Upper lobe of left lung (tissue), 6 donors: ENCODE measurements around the gene CASP14. TPM values are rescaled to one million over a fixed set of nuclear protein-coding genes. Genes with fewer than 3 reads are reported as not detected.
"Not testable (repeated sequence)": the region's sequence is repeated elsewhere in the genome, so short reads cannot be mapped to it uniquely, and the experiment has no call there.

Experiments used
- ATAC-seq, 2 donors: fragments of 200-7000 bp; cut with Tn5 transposase; one replicate each; pipeline ENCODE4 v1.9.1; 2022; ENCODE audit warnings: mild to moderate bottlenecking in 2 of 2, moderate library complexity in 2 of 2; ENCODE audit not compliant: low FRiP score in 2 of 2
- DNase-seq, 2 donors: peaks; one replicate each; pipeline ENCODE4 v3.0.0-alpha.2; 2019 to 2020
- H3K27ac ChIP-seq, 4 donors: fragments of 200-600 bp; sonication (generic); one replicate each; pipeline ENCODE4 v1.5.1; 2016 to 2019
- H3K27me3 ChIP-seq, 4 donors: fragments of 200-600 bp; sonication (generic); one replicate each; pipeline ENCODE4 v1.5.1; 2017 to 2019
- H3K36me3 ChIP-seq, 4 donors: fragments of 200-600 bp; sonication (generic); one replicate each; pipeline ENCODE4 v1.5.1; 2016 to 2019
- H3K4me1 ChIP-seq, 4 donors: fragments of 200-600 bp; sonication (generic); one replicate each; pipeline ENCODE4 v1.5.1; 2018 to 2019
- H3K4me3 ChIP-seq, 4 donors: fragments of 200-600 bp; sonication (generic); one replicate each; pipeline ENCODE4 v1.5.1; 2017 to 2019; ENCODE audit warnings: mild to moderate bottlenecking in 2 of 4, moderate library complexity in 1 of 4
- H3K9me3 ChIP-seq, 4 donors: fragments of 200-600 bp; sonication (generic); one replicate each; pipeline ENCODE4 v1.5.1; 2018 to 2019
- EP300 ChIP-seq, 4 donors: sonication (generic); formaldehyde crosslinking; IDR thresholded peaks; one replicate each; pipeline ENCODE4 v1.5.1; 2017; ENCODE audit warnings: antibody characterized with exemption in 4 of 4, control low read depth in 2 of 4
- POLR2A ChIP-seq, 4 donors: fragments of 450-650 bp; IDR thresholded peaks; one replicate each; pipeline ENCODE4 v1.5.1; 2016 to 2017; ENCODE audit warnings: antibody characterized with exemption in 4 of 4, mild to moderate bottlenecking in 2 of 4
- POLR2AphosphoS5 ChIP-seq, 2 donors: sonication (generic); formaldehyde crosslinking; IDR thresholded peaks; one replicate each; pipeline ENCODE4 v1.5.1; 2017; ENCODE audit warnings: antibody characterized with exemption in 2 of 2
- WGBS, 2 donors: methylation state at CpG; one replicate each; pipeline ENCODE4 v1.1.5; 2017 to 2018; 5-methylcytosine and 5-hydroxymethylcytosine counted together
- total RNA-seq, 6 donors: library from RNA; depleted of rRNA in 4 of 6; stranded (reverse); fragments of >200 nt in 4 of 6; gene quantifications; one replicate each; pipeline versions ENCODE4 v1.1.0 to v1.2.1, GENCODE V29; 2016 to 2021
- TF ChIP-seq, protein P1 (sequence below), 6 experiments: fragments of 450-650 bp in 4 of 6; fragments of 200-600 bp in 2 of 6; sonication (generic) in 2 of 6; IDR thresholded peaks; one replicate each; pipeline ENCODE4 v1.5.1; 2016 to 2019; ENCODE audit warnings: antibody characterized with exemption in 6 of 6
- donor health status: DM: no; HTN: no; CAD: no; lungs with moderate emphysema.
- donor health status: DM: no; HTN: yes; CAD: no; lungs with severe emphysema.

CASP14 gene
- total RNA-seq, 6 donors from 2014 or later, result not detected

DNA sequence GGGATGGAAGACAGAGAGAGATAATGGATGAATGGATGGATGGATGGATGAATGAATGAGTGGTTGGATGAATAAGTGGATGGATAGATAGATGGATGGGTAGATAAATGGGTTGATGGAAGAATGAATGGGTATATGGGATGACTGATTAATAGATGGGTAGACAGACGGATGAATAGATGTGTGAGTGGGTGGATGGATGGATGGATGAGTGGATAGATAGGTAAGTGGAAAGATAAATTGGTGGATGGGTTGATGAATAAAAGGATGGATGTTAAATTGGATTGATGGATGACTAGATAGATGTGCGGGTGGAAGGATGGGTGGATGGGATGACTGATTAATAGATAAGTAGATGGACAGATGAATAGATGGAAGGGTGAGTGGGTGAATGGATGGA is 1.4 kb downstream of the CASP14 start:
- ATAC-seq, result no peak
- Histone ChIP-seq H3K4me3 (no peak overlapping the region), H3K27ac (no peak overlapping the region), H3K27me3 (no peaks in the 10 kb centered on the region), H3K4me1 (no peaks in the 10 kb centered on the region), H3K9me3 (no peaks in the 10 kb centered on the region), H3K36me3 (no peaks in the 10 kb centered on the region)
- no peak for DNase-seq
- WGBS, 2 donors, result 92% methylated on average over 2 of the region's 2 CpGs
- TF ChIP-seq, protein P1, sequence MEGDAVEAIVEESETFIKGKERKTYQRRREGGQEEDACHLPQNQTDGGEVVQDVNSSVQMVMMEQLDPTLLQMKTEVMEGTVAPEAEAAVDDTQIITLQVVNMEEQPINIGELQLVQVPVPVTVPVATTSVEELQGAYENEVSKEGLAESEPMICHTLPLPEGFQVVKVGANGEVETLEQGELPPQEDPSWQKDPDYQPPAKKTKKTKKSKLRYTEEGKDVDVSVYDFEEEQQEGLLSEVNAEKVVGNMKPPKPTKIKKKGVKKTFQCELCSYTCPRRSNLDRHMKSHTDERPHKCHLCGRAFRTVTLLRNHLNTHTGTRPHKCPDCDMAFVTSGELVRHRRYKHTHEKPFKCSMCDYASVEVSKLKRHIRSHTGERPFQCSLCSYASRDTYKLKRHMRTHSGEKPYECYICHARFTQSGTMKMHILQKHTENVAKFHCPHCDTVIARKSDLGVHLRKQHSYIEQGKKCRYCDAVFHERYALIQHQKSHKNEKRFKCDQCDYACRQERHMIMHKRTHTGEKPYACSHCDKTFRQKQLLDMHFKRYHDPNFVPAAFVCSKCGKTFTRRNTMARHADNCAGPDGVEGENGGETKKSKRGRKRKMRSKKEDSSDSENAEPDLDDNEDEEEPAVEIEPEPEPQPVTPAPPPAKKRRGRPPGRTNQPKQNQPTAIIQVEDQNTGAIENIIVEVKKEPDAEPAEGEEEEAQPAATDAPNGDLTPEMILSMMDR (IDR thresholded peaks at IDR 0.05), result no peak
- no peak for TF ChIP-seq POLR2A (IDR thresholded peaks at IDR 0.05)

DNA sequence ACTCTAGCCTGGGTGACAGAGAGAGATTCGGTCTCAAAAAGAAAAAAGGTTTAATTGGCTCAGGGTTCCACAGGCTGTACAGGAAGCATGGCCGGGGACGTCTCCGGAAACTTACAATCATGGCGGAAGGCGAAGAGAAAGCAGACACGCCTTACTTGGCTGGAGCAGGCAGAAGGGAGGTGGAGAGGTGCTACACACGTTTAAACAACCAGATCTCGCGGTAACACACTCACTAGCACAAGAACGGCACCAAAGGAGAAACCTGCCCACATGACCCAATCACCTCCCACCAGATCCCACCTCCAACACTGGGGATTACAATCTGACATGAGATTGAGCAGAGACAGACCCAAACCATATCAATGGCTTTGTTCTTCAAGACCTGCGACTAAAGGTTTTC is 12.8 kb downstream of the CASP14 start:
- Histone ChIP-seq H3K9me3 (no peaks in the 10 kb centered on the region), H3K4me1 (no peaks in the 10 kb centered on the region), H3K27ac (no peak overlapping the region), H3K36me3 (no peaks in the 10 kb centered on the region), H3K27me3 (no peaks in the 10 kb centered on the region), H3K4me3 (no peak overlapping the region)
- DNase-seq, result no peak
- no peak for ATAC-seq
- TF ChIP-seq POLR2A (IDR thresholded peaks at IDR 0.05) (no peak), POLR2AphosphoS5 (IDR thresholded peaks at IDR 0.05) (no peak), EP300 (IDR thresholded peaks at IDR 0.05) (no peak)
- TF ChIP-seq, protein P1 (IDR thresholded peaks at IDR 0.05), result no peak
- 79% methylated on average over 12 of the region's 12 CpGs for WGBS, 2 donors

DNA sequence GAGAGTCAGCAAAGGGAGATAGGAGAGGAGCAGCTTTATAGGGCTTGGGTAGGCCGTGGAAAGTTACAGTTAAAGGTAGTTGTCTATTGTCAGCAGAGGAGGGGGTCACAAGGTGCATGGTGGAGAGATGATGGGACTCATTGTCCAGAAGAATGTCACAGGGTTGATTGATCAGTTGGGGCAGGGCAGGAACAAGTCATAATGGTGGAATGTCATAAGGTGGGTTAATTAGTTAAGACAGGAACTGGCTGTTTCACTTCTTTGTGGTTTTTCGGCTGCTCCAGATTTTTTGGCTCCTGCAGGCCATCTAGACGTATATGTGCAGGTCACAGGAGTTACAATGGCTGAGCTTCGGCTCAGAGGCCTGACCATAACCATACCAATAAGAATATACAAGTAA is 21.1 kb downstream of the CASP14 start:
- not testable (repeated sequence) for H3K36me3 ChIP-seq, DNase-seq, H3K4me3 ChIP-seq, H3K27me3 ChIP-seq, H3K9me3 ChIP-seq, H3K4me1 ChIP-seq, ATAC-seq, H3K27ac ChIP-seq
- WGBS, 2 donors, result 74 to 76% methylated on average over 4 of the region's 4 CpGs

DNA sequence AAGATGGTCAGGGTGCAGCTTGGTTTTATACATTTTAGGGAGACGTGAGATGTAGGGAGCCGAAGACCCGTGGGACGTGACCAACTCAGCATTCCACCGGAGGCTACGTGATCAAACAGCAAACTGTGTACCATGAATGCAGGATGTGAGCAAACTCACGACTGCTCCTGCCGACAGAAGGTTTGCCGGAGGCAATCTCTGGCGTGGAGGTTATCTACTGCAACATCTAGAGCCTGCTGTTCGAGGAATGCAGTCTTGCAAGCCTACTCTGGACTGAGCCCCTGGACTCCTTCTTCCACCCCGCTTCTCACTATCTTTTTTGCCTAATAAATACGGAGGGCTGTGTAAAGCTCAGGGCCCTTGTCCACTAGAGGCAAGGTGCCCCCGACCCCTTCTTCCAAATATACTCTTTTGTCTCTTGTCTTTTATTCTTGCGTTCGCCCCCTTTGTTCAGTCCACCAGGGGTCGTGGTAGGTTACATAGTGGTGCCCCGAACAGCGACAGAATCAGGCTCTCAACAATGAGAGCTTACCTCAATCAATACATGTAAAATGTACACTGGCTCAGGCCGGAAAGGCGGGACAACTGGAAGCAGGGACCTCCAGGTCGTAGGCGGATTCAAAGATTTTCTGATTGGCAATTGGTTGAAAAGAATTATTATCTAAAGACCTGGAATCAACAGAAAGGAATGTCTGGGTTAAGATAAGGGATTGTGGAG is 23.8 kb downstream of the CASP14 start:
- Histone ChIP-seq H3K27ac (no peak overlapping the region), H3K4me3 (no peak overlapping the region), H3K36me3 (no peaks in the 10 kb centered on the region), H3K9me3 (no peaks in the 10 kb centered on the region), H3K27me3 (no peaks in the 10 kb centered on the region), H3K4me1 (no peaks in the 10 kb centered on the region)
- 69 to 70% methylated on average over 23 of the region's 23 CpGs for WGBS, 2 donors
- ATAC-seq, result no peak
- DNase-seq, result no peak
- no peak for TF ChIP-seq POLR2A (IDR thresholded peaks at IDR 0.05)
- TF ChIP-seq EP300 (IDR thresholded peaks at IDR 0.05), result no peak
- TF ChIP-seq, protein P1 (IDR thresholded peaks at IDR 0.05), result no peak
- TF ChIP-seq POLR2AphosphoS5 (IDR thresholded peaks at IDR 0.05), result no peak

DNA sequence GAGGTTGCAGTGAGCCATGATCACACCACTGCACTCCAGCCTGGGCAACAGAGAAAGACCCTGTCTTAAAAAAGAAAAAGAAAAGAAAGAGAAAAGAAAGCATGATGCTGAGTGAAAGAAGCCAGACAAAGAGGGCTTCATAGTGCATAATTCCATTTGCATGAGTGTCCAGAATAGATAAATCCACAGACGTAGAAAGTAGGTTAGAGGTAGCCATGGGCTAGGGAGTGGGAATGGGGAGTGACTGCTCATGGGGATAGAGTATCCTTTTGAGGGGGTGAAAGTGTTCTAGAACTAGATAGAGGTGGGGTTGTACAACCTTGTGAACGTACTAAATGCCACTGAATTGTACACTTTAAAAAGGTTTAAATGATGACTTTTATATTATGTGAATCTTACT is 25.1 kb downstream of the CASP14 start:
- Histone ChIP-seq H3K36me3 (no peaks in the 10 kb centered on the region), H3K9me3 (no peaks in the 10 kb centered on the region), H3K4me3 (no peak overlapping the region), H3K27me3 (no peaks in the 10 kb centered on the region), H3K4me1 (no peaks in the 10 kb centered on the region), H3K27ac (no peak overlapping the region)
- WGBS, 2 donors, result 68 to 77% methylated on average over 2 of the region's 2 CpGs
- ATAC-seq (no peak), DNase-seq (no peak)
- TF ChIP-seq POLR2AphosphoS5 (IDR thresholded peaks at IDR 0.05) (no peak), POLR2A (IDR thresholded peaks at IDR 0.05) (no peak), EP300 (IDR thresholded peaks at IDR 0.05) (no peak)
- TF ChIP-seq, protein P1 (IDR thresholded peaks at IDR 0.05), result no peak
